ENCODE results near the gene NOTCH2.
"Not testable (repeated sequence)": the region's sequence is repeated elsewhere in the genome, so short reads cannot be mapped to it uniquely, and the experiment has no call there.

The NOTCH2 gene

DNA sequence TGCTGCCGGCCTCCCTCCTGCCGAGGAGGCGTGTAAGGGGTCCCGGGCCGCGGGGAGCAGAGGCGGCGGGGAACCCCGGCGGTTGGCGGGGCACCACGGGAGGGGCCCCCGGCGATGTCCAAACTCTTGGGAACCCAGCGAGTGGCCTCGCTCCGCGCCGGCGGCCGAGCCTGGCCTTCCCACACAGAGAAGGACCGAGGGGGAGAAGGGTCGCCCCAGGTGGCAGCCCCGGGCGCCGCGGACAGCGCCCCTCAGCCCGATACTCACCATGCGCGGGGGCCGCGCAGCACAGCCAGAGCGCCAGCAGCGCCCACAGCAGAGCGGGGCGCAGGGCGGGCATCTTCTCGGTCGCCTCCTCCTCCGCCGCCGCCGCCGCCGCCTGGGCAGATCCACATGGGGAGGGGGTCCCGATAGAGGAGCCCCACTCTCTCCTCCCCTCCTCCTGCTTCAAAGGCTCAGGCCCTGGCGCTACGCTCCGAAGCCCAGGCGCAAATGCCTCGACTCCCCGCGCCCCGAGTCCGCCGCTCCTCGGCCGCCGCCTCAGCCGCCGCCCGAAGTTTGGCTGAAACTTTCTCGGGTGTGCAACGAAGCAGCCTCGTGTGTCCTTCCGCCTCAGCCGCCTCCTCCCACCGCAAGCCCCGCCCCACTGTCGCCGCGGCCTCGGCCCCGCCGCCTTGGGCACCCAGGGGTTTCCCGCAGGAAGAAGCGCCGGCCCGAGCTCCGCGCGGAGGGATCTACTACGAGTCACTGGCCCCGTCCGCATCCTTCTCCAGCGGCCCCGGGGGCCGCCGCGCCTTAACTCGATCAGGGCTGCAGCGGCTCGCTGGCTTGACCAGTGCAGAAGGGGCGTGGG is at the start of gene NOTCH2:
NOTCH2 (minus strand) TSS at position 596 of the 853 bp plus-strand sequence; CDS start at position 340, 256 bp downstream.
- DNase-seq (ENCODE audit: low read depth in 1 of 2, low spot score in 1 of 2): peak; percentile 47 to 49

- not testable (repeated sequence) for DNase-seq (ENCODE audit: low read depth in 1 of 2, low spot score in 1 of 2)
Measured at GRCh38 chr1:120117371-120118177, 48.1 kb upstream of the NOTCH2 start.

DNA sequence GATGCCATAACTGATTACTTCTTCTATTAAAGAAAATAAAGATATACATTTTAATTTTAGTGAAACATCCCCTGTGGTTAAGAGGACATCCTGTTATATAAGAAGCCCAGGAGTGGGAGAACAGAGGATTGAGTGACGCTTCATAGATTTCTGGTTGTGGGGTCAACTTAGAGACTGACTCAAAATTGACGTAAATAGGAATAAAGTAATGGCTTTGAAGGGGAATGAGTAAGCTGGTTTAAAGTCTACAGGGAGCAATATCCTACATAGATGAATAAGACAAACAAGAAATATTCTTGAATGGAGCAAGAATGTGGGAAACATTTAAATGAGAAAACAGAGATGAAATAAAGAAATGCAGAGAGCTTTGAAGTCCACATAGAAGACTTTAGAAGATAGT is 46.6 kb upstream of the NOTCH2 start:
- DNase-seq (ENCODE audit: low read depth in 1 of 2, low spot score in 1 of 2): not testable (repeated sequence)

DNA sequence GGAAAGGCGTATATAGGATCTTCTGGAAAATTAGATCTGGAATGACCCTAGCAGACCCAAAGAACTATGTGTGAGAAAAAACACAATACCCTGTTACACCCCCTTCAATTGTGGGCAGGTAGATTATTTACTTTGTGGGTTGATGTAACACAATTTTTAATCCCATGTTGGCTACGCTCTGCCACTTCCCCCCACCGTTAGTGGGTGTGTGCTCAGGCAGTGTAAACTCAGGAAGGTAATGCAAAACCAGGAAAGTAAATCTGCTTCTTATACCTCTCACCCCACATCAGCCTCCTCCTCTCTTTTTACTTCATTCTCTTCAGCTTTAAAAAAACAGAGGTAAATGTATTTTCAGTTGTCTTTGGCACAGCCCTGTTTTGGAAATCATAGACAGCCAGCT is 43.7 kb upstream of the NOTCH2 start:
- DNase-seq (ENCODE audit: low read depth in 1 of 2, low spot score in 1 of 2): not testable (repeated sequence)

- DNase-seq (ENCODE audit: low read depth in 1 of 2, low spot score in 1 of 2): not testable (repeated sequence)
Measured at GRCh38 chr1:120112212-120112611, 42.8 kb upstream of the NOTCH2 start.

DNA sequence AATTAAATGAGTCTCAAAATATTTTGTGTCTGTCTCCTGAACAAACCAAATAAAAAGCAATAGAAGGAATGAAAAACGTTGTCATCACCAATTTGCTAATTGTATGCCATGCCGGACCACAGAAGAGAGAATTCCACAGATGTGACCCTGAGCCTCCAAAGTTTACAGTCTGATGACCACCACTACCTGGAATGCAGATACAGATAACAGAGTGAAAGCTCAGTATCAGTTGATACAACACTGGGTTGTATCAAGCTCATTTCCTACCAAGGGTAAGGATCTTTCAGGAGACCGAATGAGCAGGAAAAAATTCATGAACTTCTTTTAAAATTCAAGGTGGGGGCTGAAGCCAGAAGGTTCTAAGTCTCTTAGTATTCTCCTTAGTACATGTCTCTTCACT is 42.3 kb upstream of the NOTCH2 start:
- not testable (repeated sequence) for DNase-seq (ENCODE audit: low read depth in 1 of 2, low spot score in 1 of 2)

DNA sequence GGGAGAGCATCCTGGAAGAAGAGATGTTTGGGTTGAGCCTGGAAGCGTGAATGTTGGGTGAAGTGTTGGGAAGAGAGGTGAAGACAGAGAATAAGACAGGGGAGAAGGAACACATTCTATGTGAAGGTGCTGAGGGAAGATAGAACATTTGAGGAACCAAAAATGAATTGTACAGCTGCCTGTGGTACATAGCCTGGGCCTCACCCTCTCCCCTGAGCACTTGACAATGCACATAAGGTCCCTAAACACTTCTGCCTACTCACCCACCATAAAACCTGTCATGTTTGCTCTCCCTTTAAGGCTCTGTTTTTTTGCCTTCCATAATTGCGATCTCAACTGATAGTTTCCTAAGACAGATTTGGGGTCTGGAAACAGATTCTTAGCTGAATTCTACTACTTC is 41.5 kb upstream of the NOTCH2 start:
- DNase-seq (ENCODE audit: low read depth in 1 of 2, low spot score in 1 of 2): not testable (repeated sequence)

DNA sequence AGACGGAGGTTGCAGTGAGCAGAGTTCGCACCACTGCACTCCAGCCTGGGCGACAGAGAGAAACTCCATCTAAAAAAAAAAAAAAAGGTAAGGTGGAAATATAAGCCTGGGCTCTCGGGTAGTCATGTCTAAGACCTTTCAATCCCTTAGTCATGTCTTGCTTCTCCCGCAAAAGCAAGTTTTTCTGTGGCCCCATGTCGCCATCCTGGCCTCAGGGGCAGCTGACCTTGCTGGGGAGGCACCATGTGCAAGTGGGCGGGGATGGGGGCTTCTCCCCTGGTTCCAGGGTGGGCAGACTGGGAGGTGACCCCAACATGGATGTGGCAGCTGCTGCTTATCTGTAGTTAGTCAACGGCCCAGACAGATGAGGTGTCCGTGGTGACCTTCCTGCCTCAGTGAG is 40.2 kb upstream of the NOTCH2 start:
- not testable (repeated sequence) for DNase-seq (ENCODE audit: low read depth in 1 of 2, low spot score in 1 of 2)

- DNase-seq (ENCODE audit: low read depth in 1 of 2, low spot score in 1 of 2): not testable (repeated sequence)
Measured at GRCh38 chr1:120109180-120109579, 39.7 kb upstream of the NOTCH2 start.

DNA sequence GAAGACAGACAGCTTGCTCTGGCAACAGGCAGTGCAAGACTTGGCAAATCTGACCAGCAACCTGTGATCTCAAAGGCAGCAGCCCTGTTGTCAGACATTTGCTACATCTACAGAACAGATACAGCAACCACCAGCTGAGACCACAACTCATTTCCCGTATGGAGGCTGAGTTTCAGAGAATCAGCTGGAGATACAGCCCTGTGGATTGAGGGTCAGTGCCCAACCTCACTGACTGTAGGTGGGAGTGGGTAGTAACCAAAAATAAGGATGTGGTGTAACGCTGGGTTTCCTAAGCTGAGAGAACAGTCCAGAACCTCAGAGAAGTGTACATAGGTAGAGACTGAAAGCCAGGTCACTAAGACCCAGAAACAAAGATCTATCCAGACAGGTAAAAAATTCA is 35.8 kb upstream of the NOTCH2 start:
- DNase-seq (ENCODE audit: low read depth in 1 of 2, low spot score in 1 of 2): not testable (repeated sequence)

GRCh38 chr1:120103768-120104167 is 34.3 kb upstream of the NOTCH2 start:
- not testable (repeated sequence) for DNase-seq (ENCODE audit: low read depth in 1 of 2, low spot score in 1 of 2)

DNA sequence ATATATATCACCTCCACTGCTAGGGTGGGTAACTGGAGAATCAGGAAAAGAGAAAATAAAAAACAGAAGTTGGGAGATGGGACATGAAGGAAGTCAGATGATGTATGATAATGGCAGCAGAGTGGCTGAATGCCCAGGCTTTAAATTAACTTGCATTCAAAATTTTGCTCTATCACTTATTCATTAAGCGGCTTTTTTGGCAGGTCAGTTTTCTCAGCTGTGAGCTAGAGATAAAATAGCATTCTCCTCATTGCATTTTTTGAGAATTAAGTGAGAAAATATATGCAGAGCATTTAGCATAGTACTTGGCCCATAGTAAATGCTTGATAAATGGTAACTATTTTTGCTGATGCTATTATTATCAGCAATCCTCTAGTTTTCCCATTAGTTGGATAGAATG is 32.1 kb upstream of the NOTCH2 start:
- not testable (repeated sequence) for DNase-seq (ENCODE audit: low read depth in 1 of 2, low spot score in 1 of 2)

DNA sequence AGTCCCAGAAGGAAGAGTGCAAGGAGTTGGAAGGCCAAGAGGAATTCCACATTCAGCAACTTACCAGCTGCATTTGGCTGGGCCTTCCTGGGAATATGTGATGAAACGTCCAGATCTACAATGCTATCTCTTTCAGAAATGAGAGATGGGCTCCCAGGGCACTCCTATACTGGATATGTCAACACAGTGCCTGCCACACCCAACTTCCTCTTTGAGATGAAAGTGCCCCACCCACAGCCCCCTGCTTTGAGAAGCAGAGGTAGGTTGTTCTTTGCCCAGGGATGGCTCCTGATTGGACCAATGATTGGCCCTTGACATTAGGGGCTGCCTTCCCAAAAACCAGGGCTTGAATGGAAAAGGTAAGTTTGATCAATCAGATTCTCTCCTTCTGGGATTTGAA is 31.1 kb upstream of the NOTCH2 start:
- DNase-seq (ENCODE audit: low read depth in 1 of 2, low spot score in 1 of 2): not testable (repeated sequence)

GRCh38 chr1:120098986-120099759 is 29.7 kb upstream of the NOTCH2 start:
- DNase-seq (ENCODE audit: low read depth in 1 of 2, low spot score in 1 of 2): not testable (repeated sequence)

- DNase-seq (ENCODE audit: low read depth in 1 of 2, low spot score in 1 of 2): not testable (repeated sequence)
Measured at GRCh38 chr1:120096981-120097545, 27.6 kb upstream of the NOTCH2 start.

- DNase-seq (ENCODE audit: low read depth in 1 of 2, low spot score in 1 of 2): not testable (repeated sequence)
Measured at GRCh38 chr1:120093548-120094181, 24.2 kb upstream of the NOTCH2 start.

DNA sequence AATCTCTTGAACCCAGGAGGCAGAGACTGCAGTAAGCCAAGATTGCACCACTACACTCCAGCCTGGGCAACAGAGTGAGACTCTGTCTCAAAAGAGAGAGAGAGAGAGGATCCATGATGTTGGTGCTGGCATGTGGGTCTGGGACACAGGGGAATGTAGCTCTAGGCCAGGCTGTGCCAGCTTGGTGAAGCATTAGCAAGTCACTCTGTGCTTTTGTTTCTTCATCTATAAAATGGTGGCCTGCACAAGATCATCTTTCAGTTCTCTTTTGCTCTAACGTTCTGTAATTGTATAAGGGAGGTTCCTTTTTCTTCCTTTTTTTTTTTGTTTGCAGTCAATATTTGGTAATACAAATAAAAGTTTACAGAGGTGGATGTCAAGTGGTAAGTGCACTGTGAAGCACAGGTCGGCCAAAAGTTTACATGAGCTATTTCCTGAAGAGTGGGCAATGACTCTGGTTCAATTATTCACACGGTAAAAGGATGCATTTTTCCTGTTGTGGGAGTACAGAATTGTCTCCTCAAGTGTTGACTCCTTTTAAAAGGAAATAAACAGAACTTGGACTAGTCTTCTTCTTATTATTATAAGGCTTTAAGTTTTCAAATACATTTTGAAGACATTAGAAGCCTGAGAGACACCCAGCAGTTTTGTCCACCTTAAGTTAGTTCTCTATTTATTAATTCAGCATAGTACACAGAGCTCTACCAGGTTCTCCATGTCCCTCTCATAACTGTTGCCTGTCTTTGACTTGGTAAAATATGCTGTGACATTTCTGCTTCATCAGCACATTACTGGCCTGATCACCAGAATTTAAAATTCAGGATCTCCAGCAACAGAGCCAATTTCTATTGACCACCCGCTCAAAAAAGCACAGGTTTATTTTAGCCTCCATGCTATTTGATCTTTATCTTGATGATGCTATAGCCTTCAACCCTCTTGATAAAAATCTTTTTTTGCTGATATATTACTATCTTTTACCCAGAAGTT is 23.1 kb upstream of the NOTCH2 start:
- not testable (repeated sequence) for DNase-seq (ENCODE audit: low read depth in 1 of 2, low spot score in 1 of 2)

DNA sequence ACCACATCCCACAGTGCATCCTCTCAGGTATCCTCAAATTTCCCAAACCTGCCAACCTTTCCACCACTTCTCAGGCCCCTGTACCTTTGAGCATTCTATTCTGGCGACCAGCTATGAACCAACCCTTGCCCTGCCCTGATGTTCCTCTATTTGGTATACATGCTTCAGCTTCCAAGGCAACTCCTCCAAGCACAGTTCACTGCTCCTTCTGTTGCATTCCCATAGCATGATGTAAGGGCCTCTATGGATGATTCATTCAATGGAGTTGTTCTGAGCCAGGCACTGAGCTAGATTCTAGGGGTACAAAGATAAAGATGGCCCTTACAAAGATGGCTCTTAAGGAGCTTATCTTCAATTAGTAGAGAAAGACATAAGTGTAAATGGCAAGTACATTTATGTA is 21.4 kb upstream of the NOTCH2 start:
- DNase-seq (ENCODE audit: low read depth in 1 of 2, low spot score in 1 of 2): not testable (repeated sequence)

- peak in 1 of 2 donors; percentile 23 for DNase-seq (ENCODE audit: low read depth in 1 of 2, low spot score in 1 of 2)
Measured at GRCh38 chr1:120087959-120088358, 18.5 kb upstream of the NOTCH2 start.

Measured in activated T-helper 1 cell treated with anti-CD3 and anti-CD28 coated beads, Interleukin-2, amount 50 U/mL, for 16 hours (primary cell).